ENCODE measurements around the gene MATK.

Gene MATK

GRCh38 chr19:3774621-3775373 is 11.4 kb downstream of the MATK start:
- TF ChIP-seq CTCF (conservative IDR thresholded peaks at IDR 0.05; ENCODE audit: low read depth, low read length): no peak

GRCh38 chr19:3773814-3774515 is 12.2 kb downstream of the MATK start:
- no peak for TF ChIP-seq CTCF (conservative IDR thresholded peaks at IDR 0.05; ENCODE audit: low read depth, low read length)
- H3K4me3 ChIP-seq (ENCODE audit: low read depth, low read length): no peak overlapping the region
- DNase-seq (ENCODE audit: low read depth): no peak

More at GRCh38 chr19:3774621-3775373, 11.4 kb downstream of the MATK start:
- no peak for DNase-seq (ENCODE audit: low read depth)
- H3K4me3 ChIP-seq (ENCODE audit: low read depth, low read length): no peak overlapping the region

GRCh38 chr19:3771906-3772455 is 14.2 kb downstream of the MATK start, which contains the start of gene RAX2:
TSS of gene RAX2 (minus strand) at chr19:3772228. CDS start at chr19:3771742, 486 bp downstream.
- DNase-seq (ENCODE audit: low read depth): no peak
- H3K4me3 ChIP-seq (ENCODE audit: low read depth, low read length): no peak within 1 kb of the TSS
- TF ChIP-seq CTCF (conservative IDR thresholded peaks at IDR 0.05; ENCODE audit: low read depth, low read length): no peak

GRCh38 chr19:3771000-3771905 is 14.9 kb downstream of the MATK start:
- TF ChIP-seq CTCF (conservative IDR thresholded peaks at IDR 0.05; ENCODE audit: low read depth, low read length): no peak
- H3K4me3 ChIP-seq (ENCODE audit: low read depth, low read length): no peak overlapping the region
- no peak for DNase-seq (ENCODE audit: low read depth)

GRCh38 chr19:3770136-3770999 is 15.8 kb downstream of the MATK start:
- no peak overlapping the region for H3K4me3 ChIP-seq (ENCODE audit: low read depth, low read length)
- DNase-seq (ENCODE audit: low read depth): no peak
- TF ChIP-seq CTCF (conservative IDR thresholded peaks at IDR 0.05; ENCODE audit: low read depth, low read length): no peak

- DNase-seq (ENCODE audit: low read depth): no peak
- no peak overlapping the region for H3K4me3 ChIP-seq (ENCODE audit: low read depth, low read length)
- TF ChIP-seq CTCF (conservative IDR thresholded peaks at IDR 0.05; ENCODE audit: low read depth, low read length): no peak
Measured at GRCh38 chr19:3769494-3769893, 16.7 kb downstream of the MATK start.

Measured in choroid plexus epithelial cell (primary cell).